ENCODE measurements around the gene MYO9A.

MYO9A gene

GRCh38 chr15:71939981-71940588 is 177.9 kb downstream of the MYO9A start:
- no peak for DNase-seq (ENCODE audit: low read depth)
- TF ChIP-seq CTCF (IDR thresholded peaks at IDR 0.05; ENCODE audit: control insufficient read depth, extremely low read depth, insufficient read depth), result no peak
- H3K4me3 ChIP-seq (ENCODE audit: low read depth, low read length), result no peak overlapping the region

- no peak for DNase-seq (ENCODE audit: low read depth)
Observed at GRCh38 chr15:71937650-71938311, 180.2 kb downstream of the MYO9A start.

GRCh38 chr15:71934446-71934845 is 183.5 kb downstream of the MYO9A start:
- TF ChIP-seq CTCF (IDR thresholded peaks at IDR 0.05; ENCODE audit: control insufficient read depth, extremely low read depth, insufficient read depth), result no peak

More at GRCh38 chr15:71937650-71938311, 180.2 kb downstream of the MYO9A start:
- no peak for TF ChIP-seq CTCF (IDR thresholded peaks at IDR 0.05; ENCODE audit: control insufficient read depth, extremely low read depth, insufficient read depth)
- no peak overlapping the region for H3K4me3 ChIP-seq (ENCODE audit: low read depth, low read length)

GRCh38 chr15:71932689-71933088 is 185.3 kb downstream of the MYO9A start:
- H3K4me3 ChIP-seq (ENCODE audit: low read depth, low read length), result no peak overlapping the region
- no peak for TF ChIP-seq CTCF (IDR thresholded peaks at IDR 0.05; ENCODE audit: control insufficient read depth, extremely low read depth, insufficient read depth)
- no peak for DNase-seq (ENCODE audit: low read depth)

More at GRCh38 chr15:71934446-71934845, 183.5 kb downstream of the MYO9A start:
- no peak for DNase-seq (ENCODE audit: low read depth)
- H3K4me3 ChIP-seq (ENCODE audit: low read depth, low read length), result no peak overlapping the region

- TF ChIP-seq CTCF (IDR thresholded peaks at IDR 0.05; ENCODE audit: control insufficient read depth, extremely low read depth, insufficient read depth), result no peak
- DNase-seq (ENCODE audit: low read depth), result no peak
Observed at GRCh38 chr15:71931261-71931660, 186.7 kb downstream of the MYO9A start.

GRCh38 chr15:71925145-71925544 is 192.8 kb downstream of the MYO9A start:
- DNase-seq (ENCODE audit: low read depth), result no peak
- no peak overlapping the region for H3K4me3 ChIP-seq (ENCODE audit: low read depth, low read length)
- TF ChIP-seq CTCF (IDR thresholded peaks at IDR 0.05; ENCODE audit: control insufficient read depth, extremely low read depth, insufficient read depth), result no peak

More at GRCh38 chr15:71931261-71931660, 186.7 kb downstream of the MYO9A start:
- H3K4me3 ChIP-seq (ENCODE audit: low read depth, low read length), result no peak overlapping the region
